HEK293 (cell line): Measurements from ENCODE around the gene PIGP.
A peak's percentile ranks its signal among the peaks of the same experiment; 100 is the strongest.

Experiments used
- BCL11B ChIP-seq: fragments of 450-650 bp; formaldehyde crosslinking; IDR thresholded peaks from 2 replicates; pipeline ENCODE4 v1.5.1; 2016; ENCODE audit warnings: low read depth, missing biosample characterization, missing genetic modification characterization
- FEZF1 ChIP-seq: fragments of 450-650 bp; formaldehyde crosslinking; IDR thresholded peaks from 2 replicates; pipeline ENCODE4 v1.5.1; 2016; ENCODE audit warnings: missing biosample characterization, missing genetic modification characterization
- GLI4 ChIP-seq: fragments of 450-650 bp; formaldehyde crosslinking; IDR thresholded peaks from 2 replicates; pipeline ENCODE4 v1.5.1; 2016; ENCODE audit warnings: missing biosample characterization, missing genetic modification characterization
- OSR2 ChIP-seq: fragments of 450-650 bp; formaldehyde crosslinking; IDR thresholded peaks from 2 replicates; pipeline ENCODE4 v1.5.1; 2016; ENCODE audit warnings: missing biosample characterization, missing genetic modification characterization
- PRDM10 ChIP-seq: fragments of 450-650 bp; formaldehyde crosslinking; IDR thresholded peaks from 2 replicates; pipeline ENCODE4 v1.5.1; 2016; ENCODE audit warnings: missing biosample characterization, missing genetic modification characterization
- PRDM6 ChIP-seq: fragments of 450-650 bp; formaldehyde crosslinking; IDR thresholded peaks from 2 replicates; pipeline ENCODE4 v1.5.1; 2017; ENCODE audit warnings: missing biosample characterization, missing genetic modification characterization
- RBAK ChIP-seq: fragments of 450-650 bp; formaldehyde crosslinking; IDR thresholded peaks from 2 replicates; pipeline ENCODE4 v1.5.1; 2016; ENCODE audit warnings: missing biosample characterization, missing genetic modification characterization
- SP3 ChIP-seq: fragments of 450-650 bp; formaldehyde crosslinking; IDR thresholded peaks from 2 replicates; pipeline ENCODE4 v1.5.1; 2016; ENCODE audit warnings: missing biosample characterization, missing genetic modification characterization
- TSHZ1 ChIP-seq: fragments of 450-650 bp; formaldehyde crosslinking; IDR thresholded peaks from 2 replicates; pipeline ENCODE4 v1.5.1; 2016; ENCODE audit warnings: missing biosample characterization, missing genetic modification characterization, borderline replicate concordance
- ZBTB11 ChIP-seq: fragments of 450-650 bp; formaldehyde crosslinking; conservative IDR thresholded peaks from 2 replicates; pipeline ENCODE4 v1.5.1; 2016; ENCODE audit warnings: low read depth, missing biosample characterization, missing genetic modification characterization
- ZBTB7A ChIP-seq: fragments of 450-650 bp; formaldehyde crosslinking; IDR thresholded peaks from 2 replicates; pipeline ENCODE4 v1.5.1; 2016; ENCODE audit warnings: low read depth, missing biosample characterization, missing genetic modification characterization
- ZFP3 ChIP-seq: fragments of 450-650 bp; formaldehyde crosslinking; IDR thresholded peaks from 2 replicates; pipeline ENCODE4 v1.5.1; 2016; ENCODE audit warnings: low read depth, missing biosample characterization, missing genetic modification characterization
- ZFP37 ChIP-seq: fragments of 450-650 bp; formaldehyde crosslinking; IDR thresholded peaks from 2 replicates; pipeline ENCODE4 v1.5.1; 2016; ENCODE audit warnings: missing biosample characterization, missing genetic modification characterization
- ZNF138 ChIP-seq: fragments of 450-650 bp; formaldehyde crosslinking; IDR thresholded peaks from 2 replicates; pipeline ENCODE4 v1.5.1; 2016; ENCODE audit warnings: missing biosample characterization, missing genetic modification characterization, borderline replicate concordance
- ZNF274 ChIP-seq, 2 experiments: fragments of 200-500 bp in 1 of 2; fragments of 450-650 bp in 1 of 2; sonication (Bioruptor generic) in 1 of 2; formaldehyde crosslinking in 1 of 2; IDR thresholded peaks; 2 replicates each; pipeline versions ENCODE4 v1.5.1 to v1.6.1; 2014 to 2016; ENCODE audit warnings: borderline replicate concordance in 1 of 2, inconsistent platforms in 1 of 2, low read length in 1 of 2, missing biosample characterization in 1 of 2, missing genetic modification characterization in 1 of 2
- ZNF354C ChIP-seq: fragments of 450-650 bp; formaldehyde crosslinking; IDR thresholded peaks from 2 replicates; pipeline ENCODE4 v1.5.1; 2016; ENCODE audit warnings: missing biosample characterization, missing genetic modification characterization, low read depth, borderline replicate concordance
- ZNF391 ChIP-seq: fragments of 450-650 bp; formaldehyde crosslinking; IDR thresholded peaks from 2 replicates; pipeline ENCODE4 v1.5.1; 2016; ENCODE audit warnings: low read depth, missing biosample characterization, missing genetic modification characterization, borderline replicate concordance
- ZNF404 ChIP-seq: fragments of 450-650 bp; formaldehyde crosslinking; IDR thresholded peaks from 2 replicates; pipeline ENCODE4 v1.5.1; 2017; ENCODE audit warnings: missing biosample characterization, missing genetic modification characterization
- ZNF501 ChIP-seq: fragments of 450-650 bp; formaldehyde crosslinking; IDR thresholded peaks from 2 replicates; pipeline ENCODE4 v1.5.1; 2016; ENCODE audit warnings: missing biosample characterization, missing genetic modification characterization
- ZNF555 ChIP-seq: fragments of 450-650 bp; formaldehyde crosslinking; conservative IDR thresholded peaks from 2 replicates; pipeline ENCODE4 v1.5.1; 2017; ENCODE audit warnings: missing biosample characterization, mild to moderate bottlenecking, missing genetic modification characterization, inconsistent platforms
- ZNF623 ChIP-seq: fragments of 450-650 bp; formaldehyde crosslinking; IDR thresholded peaks from 2 replicates; pipeline ENCODE4 v1.5.1; 2016; ENCODE audit warnings: missing biosample characterization, missing genetic modification characterization
- ZNF654 ChIP-seq: fragments of 450-650 bp; formaldehyde crosslinking; IDR thresholded peaks from 2 replicates; pipeline ENCODE4 v1.5.1; 2016; ENCODE audit warnings: low read depth, missing biosample characterization, missing genetic modification characterization
- ZNF843 ChIP-seq: fragments of 450-650 bp; formaldehyde crosslinking; IDR thresholded peaks from 2 replicates; pipeline ENCODE4 v1.5.1; 2016; ENCODE audit warnings: missing biosample characterization, missing genetic modification characterization
- ZSCAN5A ChIP-seq: fragments of 450-650 bp; formaldehyde crosslinking; IDR thresholded peaks from 2 replicates; pipeline ENCODE4 v1.5.1; 2016; ENCODE audit warnings: missing biosample characterization, missing genetic modification characterization

Gene PIGP

GRCh38 chr21:37072274-37072987 is 440 bp downstream of the PIGP start (continued):
- no peak for TF ChIP-seq TSHZ1 (tag by site-specific recombination)
- no peak for TF ChIP-seq PRDM6 (tag by site-specific recombination)
- TF ChIP-seq ZNF138 (tag by site-specific recombination) = no peak
- TF ChIP-seq ZNF623 (tag by site-specific recombination) = peak; percentile 19; the same call in 1 of the 2 replicates
- TF ChIP-seq SP3 (tag by site-specific recombination) = peak; percentile 83
- no peak for TF ChIP-seq ZNF501 (tag by site-specific recombination)
- TF ChIP-seq ZNF654 = no peak
- peak; percentile 86 for TF ChIP-seq ZBTB7A
- TF ChIP-seq ZNF843 (tag by site-specific recombination) = no peak
- 0 out of 2 replicates have a peak, but pooled peaks have one; percentile 32 for TF ChIP-seq ZBTB11 (tag by site-specific recombination)
- TF ChIP-seq ZFP3 (tag by site-specific recombination) = no peak
- no peak for TF ChIP-seq BCL11B
- TF ChIP-seq ZSCAN5A (tag by site-specific recombination) = peak; percentile 97
- TF ChIP-seq ZNF354C (tag by site-specific recombination) = no peak
- TF ChIP-seq ZFP37 (tag by site-specific recombination) = peak; percentile 82; the same call in 1 of the 2 replicates
- no peak for TF ChIP-seq GLI4 (tag by site-specific recombination)
- TF ChIP-seq PRDM10 (tag by site-specific recombination) = peak; percentile 80
- no peak for TF ChIP-seq RBAK (tag by site-specific recombination)
- TF ChIP-seq ZNF391 = peak; percentile 78; the same call in 1 of the 2 replicates
- TF ChIP-seq ZNF274 (IDR thresholded peaks at IDR 0.05; ENCODE audit: low read length) = no peak
- TF ChIP-seq ZNF274 (tag by site-specific recombination; IDR thresholded peaks at IDR 0.05; ENCODE audit: borderline replicate concordance) = no peak
- TF ChIP-seq ZNF555 (tag by site-specific recombination) = no peak
- no peak for TF ChIP-seq ZNF404 (tag by site-specific recombination)
- TF ChIP-seq FEZF1 = no peak
- 0 out of 2 replicates have a peak, but pooled peaks have one; percentile 47 for TF ChIP-seq OSR2 (tag by site-specific recombination)
